ENCODE measurements around the gene COG5.
A peak's percentile ranks its signal among the peaks of the same experiment; 100 is the strongest.

Gene COG5

GRCh38 chr7:107563775-107564552 lies at the start of gene COG5, which contains the start of gene DUS4L:
Gene COG5 (minus strand): TSS chr7:107563920. CDS start chr7:107563896, 24 bp downstream.
Gene DUS4L (plus strand): TSS chr7:107563971. CDS start chr7:107567071, 3,100 bp downstream.
- no peak for TF ChIP-seq GATA2 (IDR thresholded peaks at IDR 0.05; ENCODE audit: low read depth, low read length)

GRCh38 chr7:107613439-107613838 lies 49.7 kb upstream of the COG5 start:
- TF ChIP-seq GATA2 (IDR thresholded peaks at IDR 0.05; ENCODE audit: low read depth, low read length) (no peak), GATA3 (IDR thresholded peaks at IDR 0.05; ENCODE audit: low read depth, low read length) (no peak)

GRCh38 chr7:107610323-107610722 lies 46.6 kb upstream of the COG5 start:
- TF ChIP-seq GATA2 (IDR thresholded peaks at IDR 0.05; ENCODE audit: low read depth, low read length): no peak
- TF ChIP-seq GATA3 (IDR thresholded peaks at IDR 0.05; ENCODE audit: low read depth, low read length): no peak

GRCh38 chr7:107609811-107610261 lies 46.1 kb upstream of the COG5 start:
- TF ChIP-seq GATA2 (IDR thresholded peaks at IDR 0.05; ENCODE audit: low read depth, low read length) (peak; percentile 50; the same call in 1 of the 2 replicates), GATA3 (IDR thresholded peaks at IDR 0.05; ENCODE audit: low read depth, low read length) (no peak)

- TF ChIP-seq GATA3 (IDR thresholded peaks at IDR 0.05; ENCODE audit: low read depth, low read length) (no peak), GATA2 (IDR thresholded peaks at IDR 0.05; ENCODE audit: low read depth, low read length) (no peak)
These were observed 42.6 kb upstream of the COG5 start for GRCh38 chr7:107606303-107606702.

- TF ChIP-seq GATA2 (IDR thresholded peaks at IDR 0.05; ENCODE audit: low read depth, low read length): no peak
These were observed 41.6 kb upstream of the COG5 start for GRCh38 chr7:107605218-107605815.

GRCh38 chr7:107600816-107601215 lies 37.1 kb upstream of the COG5 start:
- TF ChIP-seq GATA3 (IDR thresholded peaks at IDR 0.05; ENCODE audit: low read depth, low read length): no peak

- TF ChIP-seq GATA3 (IDR thresholded peaks at IDR 0.05; ENCODE audit: low read depth, low read length) (no peak), GATA2 (IDR thresholded peaks at IDR 0.05; ENCODE audit: low read depth, low read length) (no peak)
These were observed 35.5 kb upstream of the COG5 start for GRCh38 chr7:107599262-107599661.

GRCh38 chr7:107597953-107598352 lies 34.2 kb upstream of the COG5 start:
- TF ChIP-seq GATA2 (IDR thresholded peaks at IDR 0.05; ENCODE audit: low read depth, low read length): no peak
- TF ChIP-seq GATA3 (IDR thresholded peaks at IDR 0.05; ENCODE audit: low read depth, low read length): no peak

- no peak for TF ChIP-seq GATA2 (IDR thresholded peaks at IDR 0.05; ENCODE audit: low read depth, low read length)
- no peak for TF ChIP-seq GATA3 (IDR thresholded peaks at IDR 0.05; ENCODE audit: low read depth, low read length)
These were observed 33.8 kb upstream of the COG5 start for GRCh38 chr7:107597582-107597916.

- TF ChIP-seq GATA2 (IDR thresholded peaks at IDR 0.05; ENCODE audit: low read depth, low read length) (no peak), GATA3 (IDR thresholded peaks at IDR 0.05; ENCODE audit: low read depth, low read length) (no peak)
These were observed 33.3 kb upstream of the COG5 start for GRCh38 chr7:107596881-107597581.

GRCh38 chr7:107594961-107595737 lies 31.4 kb upstream of the COG5 start:
- no peak for TF ChIP-seq GATA2 (IDR thresholded peaks at IDR 0.05; ENCODE audit: low read depth, low read length)
- TF ChIP-seq GATA3 (IDR thresholded peaks at IDR 0.05; ENCODE audit: low read depth, low read length): no peak

GRCh38 chr7:107593025-107593410 lies 29.3 kb upstream of the COG5 start:
- no peak for TF ChIP-seq GATA3 (IDR thresholded peaks at IDR 0.05; ENCODE audit: low read depth, low read length)
- no peak for TF ChIP-seq GATA2 (IDR thresholded peaks at IDR 0.05; ENCODE audit: low read depth, low read length)

GRCh38 chr7:107592361-107593024 lies 28.8 kb upstream of the COG5 start:
- TF ChIP-seq GATA2 (IDR thresholded peaks at IDR 0.05; ENCODE audit: low read depth, low read length) (no peak), GATA3 (IDR thresholded peaks at IDR 0.05; ENCODE audit: low read depth, low read length) (no peak)
